LoVo (cell line): ENCODE data around the gene SBNO2.
"Not testable (repeated sequence)": the region's sequence is repeated elsewhere in the genome, so short reads cannot be mapped to it uniquely, and the experiment has no call there.

Experiments
- DNase-seq: peaks from one replicate; pipeline ENCODE4 v3.0.0-alpha.2; 2016; ENCODE audit warnings: low spot score

The SBNO2 gene

GRCh38 chr19:1134431-1134830 lies 39.6 kb downstream of the SBNO2 start:
- DNase-seq, result no peak

DNA sequence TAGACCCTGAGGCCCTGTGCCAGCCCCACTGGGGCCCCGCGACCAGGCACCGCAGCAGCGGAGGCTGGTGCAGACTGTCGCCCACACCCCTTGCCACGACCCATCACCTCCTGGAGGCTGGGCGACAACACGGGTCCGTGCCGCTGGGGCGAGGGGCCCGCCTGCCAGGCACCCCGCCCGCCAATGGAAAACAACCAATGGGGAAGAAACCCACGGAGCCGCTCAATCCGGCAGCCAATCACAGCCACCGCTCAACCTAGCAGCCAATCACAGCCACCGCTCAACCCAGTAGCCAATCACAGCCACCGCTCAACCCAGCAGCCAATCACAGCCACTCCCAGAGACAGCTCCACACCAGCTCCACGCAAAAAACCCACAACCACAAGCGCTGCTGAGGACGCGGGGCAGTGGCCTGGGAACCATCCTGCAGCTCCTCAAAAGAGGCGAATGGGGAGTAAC lies 40.6 kb downstream of the SBNO2 start:
- DNase-seq, result no peak

GRCh38 chr19:1132552-1133383 lies 41.3 kb downstream of the SBNO2 start:
- no peak for DNase-seq

DNA sequence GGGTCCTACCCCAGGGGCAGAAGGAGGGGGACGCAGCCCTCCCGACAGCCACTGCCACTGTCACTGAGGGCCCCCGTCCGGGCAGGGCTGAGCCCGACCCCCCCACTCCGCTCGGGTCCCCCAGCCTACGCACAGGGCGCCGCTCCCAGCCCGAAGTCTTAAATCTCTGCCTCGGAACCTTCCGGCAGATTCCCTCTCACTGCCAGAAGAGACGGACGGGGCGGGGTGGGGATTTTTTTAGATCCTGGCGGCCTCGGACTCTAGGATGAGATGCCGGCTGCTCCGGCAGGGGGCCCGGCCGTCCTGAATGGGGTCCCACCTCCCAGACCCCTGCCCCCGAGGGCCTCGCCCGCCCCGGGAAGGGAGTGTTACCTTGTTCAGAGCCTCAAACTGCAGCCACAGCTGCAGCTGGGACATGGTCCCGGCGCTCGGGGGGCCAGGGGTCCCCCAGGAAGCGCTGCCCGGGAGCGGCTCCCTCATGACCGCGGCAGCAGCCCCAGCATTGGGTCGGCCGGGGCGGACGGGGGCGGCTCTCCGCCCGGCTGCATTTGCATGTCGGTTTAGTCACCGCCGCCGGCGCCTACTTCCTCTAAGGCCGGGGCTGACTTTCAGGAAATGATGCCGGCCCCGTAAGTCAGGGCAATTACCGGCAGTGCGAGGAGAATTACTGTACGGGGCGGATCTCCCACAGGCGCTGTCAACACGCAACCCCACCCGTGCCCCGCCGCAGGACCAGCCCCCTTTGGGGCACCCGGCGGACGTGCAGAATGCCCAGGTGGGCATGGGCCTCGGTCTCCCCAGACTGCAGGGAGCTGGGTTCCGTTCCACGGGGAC lies 42.1 kb downstream of the SBNO2 start:
- peak; percentile 72 for DNase-seq

DNA sequence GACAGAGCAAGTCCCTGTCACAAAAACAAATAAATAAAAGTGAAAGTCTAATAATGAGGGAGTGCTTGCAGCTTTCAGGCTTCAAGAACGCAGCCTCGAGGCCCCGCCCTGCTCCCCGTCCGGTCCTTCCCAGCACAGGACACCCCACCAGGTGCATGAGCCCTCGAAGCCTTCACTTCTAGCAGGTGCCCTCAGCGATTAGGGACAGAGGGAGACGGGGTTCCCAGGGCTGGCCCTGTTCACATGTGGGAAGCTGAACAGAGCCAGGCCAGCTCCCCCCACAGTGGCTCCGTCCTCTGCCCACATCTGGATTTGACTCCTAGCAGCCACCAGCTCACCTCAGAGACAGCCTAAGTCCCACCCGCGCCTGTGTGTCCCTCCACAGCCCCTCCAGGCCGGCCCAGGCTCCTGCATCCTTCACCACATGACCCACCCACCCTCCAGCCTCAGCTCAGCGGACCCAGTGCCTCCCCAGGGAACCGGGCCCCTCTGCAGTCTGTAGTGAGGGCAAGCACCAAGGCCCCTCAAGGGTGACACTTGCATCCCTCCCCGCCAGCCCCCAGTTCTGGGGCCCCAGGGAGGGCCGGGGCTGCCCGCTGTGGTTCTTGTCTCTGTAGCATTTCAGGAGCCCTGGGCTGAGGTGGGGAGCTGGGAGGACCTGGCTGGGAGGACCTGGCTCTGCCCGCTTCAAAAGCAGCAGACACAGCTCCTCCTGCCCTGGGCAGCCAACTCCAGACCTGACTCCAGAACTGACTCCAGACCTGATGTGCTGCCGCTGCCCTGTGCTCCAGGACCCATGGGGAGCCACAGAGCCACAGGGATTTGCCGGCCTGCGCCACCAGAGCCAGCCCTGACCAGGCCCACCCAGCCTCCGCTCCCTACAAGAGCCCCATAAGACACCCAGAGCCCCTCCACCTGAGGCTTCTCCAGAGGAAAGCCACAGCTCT lies 43.0 kb downstream of the SBNO2 start:
- DNase-seq, result no peak

DNA sequence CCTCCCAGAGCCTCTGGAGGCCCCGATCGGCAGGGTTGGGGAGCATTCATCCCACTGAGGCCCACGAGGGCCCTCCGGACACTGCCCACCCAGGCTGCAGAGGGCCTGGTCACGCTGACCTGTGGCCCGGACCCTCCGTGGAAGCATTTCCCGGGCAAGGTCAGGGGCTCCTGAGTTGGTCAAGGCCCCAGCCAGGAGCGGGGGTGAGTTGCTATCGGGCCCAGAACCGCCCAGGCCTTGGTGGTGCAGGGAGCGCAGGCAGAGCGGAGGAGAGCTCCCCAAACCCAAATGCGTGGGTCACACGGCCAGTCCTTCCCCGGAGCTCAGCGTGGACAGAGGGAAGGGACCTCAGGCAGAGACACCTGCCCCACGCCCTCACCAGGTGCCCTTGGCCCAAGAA lies 44.5 kb downstream of the SBNO2 start:
- no peak for DNase-seq

- DNase-seq, result not testable (repeated sequence)
Measured at GRCh38 chr19:1129084-1129483, 45.0 kb downstream of the SBNO2 start.

GRCh38 chr19:1128106-1128505 lies 46.0 kb downstream of the SBNO2 start:
- DNase-seq, result no peak

DNA sequence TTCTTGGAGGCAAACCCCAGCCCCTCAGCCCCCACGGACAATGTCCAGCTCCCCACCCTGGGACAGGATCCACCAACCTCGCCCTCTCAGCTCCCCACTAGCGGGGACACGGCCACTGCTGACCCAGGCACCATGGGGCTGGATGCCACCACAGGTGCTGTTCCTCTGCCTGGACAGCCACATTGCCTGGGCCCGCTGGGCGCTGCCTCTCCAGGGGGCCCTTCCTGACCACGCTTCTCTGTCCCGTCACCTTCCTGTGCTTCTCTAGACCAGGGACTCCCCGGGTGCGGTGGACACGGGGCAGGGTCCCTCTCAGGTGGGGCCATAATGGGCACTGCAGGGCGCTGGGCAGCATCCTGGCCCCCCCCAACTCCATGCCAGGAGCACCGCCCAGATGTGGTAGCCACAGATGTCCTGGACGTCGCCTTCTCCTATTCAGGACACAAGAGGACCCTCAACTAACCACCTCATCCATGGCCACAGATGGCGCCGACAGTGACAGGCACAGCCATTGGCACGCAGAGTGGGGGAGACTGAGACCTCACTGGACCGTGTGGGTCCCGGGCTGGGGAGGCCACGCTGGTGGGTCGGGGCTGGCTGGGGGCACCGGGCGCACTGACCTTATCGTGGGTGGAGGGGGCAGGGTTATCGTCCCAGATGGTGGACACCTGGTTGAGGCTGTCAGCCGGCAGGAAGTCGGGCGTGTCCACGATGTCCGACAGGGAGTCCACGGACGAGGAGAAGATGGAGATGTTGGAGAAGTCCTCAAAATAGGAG lies 46.9 kb downstream of the SBNO2 start:
- no peak for DNase-seq

DNA sequence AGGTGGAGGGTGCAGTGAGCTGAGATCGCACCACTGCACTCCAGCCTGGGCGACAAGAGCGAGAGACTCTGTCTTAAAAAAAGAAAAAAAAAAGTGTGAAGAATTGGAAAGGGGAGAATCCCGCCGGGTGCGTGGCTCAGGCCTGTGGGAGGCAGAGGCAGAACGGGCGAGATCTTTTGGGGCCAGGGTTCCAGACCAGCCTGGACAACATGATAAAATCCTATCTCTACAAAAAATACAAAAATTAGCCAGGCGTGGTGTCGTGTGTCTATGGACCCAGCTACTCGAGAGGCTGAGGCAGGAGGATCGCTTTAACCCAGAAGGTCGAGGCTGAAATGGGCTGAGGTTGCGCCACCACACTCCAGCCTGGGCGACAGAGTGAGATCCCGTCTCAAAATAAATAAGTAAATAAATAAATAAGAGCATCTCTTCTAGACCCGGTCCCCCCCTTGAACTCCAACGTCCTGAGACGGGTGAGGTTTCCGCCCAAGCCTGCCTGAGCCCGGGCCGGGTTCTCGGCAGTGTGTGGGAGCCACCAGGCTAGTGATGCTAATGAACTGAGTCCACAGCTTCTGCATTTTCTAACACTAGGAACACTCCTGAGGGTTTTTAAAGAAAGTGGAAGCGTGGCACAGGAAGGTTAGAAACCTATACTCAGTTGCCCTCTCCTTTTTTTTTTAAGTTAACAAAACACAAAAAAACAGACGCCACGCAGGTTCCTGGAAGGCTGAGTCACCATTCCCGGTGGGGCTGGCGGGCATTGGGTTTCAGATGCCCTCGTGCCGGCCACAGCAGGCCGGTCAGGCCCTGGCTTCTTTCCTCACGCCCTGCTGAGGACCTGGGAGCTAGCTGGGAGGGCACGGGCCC lies 48.2 kb downstream of the SBNO2 start:
- DNase-seq, result no peak

DNA sequence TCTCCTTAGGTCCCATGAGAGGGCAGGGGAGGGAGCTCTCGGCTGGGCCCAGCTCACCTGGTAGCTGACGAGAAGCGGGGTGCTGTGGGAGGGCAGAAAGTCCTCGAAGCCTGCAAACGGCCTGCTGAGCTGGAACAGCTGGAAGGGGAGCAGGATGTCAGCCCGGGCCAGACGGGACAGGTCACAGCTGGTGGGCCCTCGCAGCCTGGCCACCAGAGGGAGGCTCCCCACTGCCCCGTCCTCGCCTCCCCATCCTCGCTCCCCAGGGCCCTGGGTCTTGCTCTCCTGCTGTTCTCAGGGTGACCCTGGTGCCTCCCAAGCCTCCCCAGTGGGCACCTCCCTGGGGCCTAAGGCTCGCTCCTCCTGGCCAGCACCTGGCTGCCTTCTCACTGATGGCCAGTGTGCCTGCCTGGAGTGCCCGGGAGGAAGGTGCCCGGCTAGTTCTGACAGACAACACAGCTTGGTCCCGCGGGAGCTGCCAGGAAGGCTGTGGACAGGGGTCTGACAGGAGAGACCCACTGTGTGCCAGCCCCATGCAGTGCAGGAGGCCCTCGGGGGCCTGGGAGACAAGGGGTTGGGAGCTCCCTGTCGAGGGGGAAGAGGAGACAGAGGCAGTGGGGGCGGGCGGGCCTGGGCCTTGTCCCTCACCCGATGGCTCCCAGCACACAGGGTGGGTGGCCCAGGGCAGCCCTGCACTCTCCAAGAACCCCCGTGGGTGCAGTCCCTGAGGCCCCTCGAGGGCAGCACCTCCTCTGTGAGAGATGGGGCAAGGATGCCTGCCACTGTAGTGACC lies 50.0 kb downstream of the SBNO2 start:
- no peak for DNase-seq

DNA sequence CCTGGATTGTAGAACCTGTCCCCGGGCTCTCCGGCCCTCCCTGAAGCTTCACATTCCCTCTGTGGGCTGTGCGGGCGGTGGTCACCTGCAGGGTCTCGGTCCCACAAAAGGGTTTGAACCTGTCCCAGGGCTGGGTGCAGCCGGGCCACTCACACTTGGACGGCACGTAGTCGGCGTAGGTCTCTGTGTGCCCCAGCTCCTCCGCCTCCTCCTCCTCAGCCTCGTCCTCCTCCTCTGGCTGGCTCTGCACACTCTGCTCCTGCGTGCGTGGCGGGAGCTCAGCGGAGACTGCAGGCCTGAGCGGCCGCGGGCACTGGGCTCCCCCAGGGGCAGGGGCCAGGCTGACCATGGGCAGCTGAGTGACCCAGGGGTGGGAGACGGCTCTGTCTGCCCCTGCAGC lies 50.7 kb downstream of the SBNO2 start:
- DNase-seq, result no peak

DNA sequence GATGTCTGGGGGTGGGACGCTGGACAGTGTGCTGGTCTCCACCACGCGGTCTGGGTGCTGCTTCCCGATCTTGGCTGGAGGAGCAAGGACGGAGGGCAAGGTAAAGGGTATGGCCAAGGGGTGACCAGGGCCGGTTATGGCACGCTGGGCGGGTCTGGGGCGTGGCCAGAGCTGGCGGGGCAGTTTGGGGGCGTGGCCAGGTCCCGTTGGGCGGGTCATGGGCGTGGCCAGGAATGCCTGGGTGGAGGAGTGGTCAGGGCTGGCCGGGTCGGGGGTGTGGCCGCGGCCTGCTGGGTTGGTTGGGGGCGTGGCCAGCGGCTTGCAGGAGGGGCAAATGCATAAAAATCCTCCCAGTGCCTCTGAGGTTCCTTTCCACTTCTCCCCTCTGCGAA lies 51.1 kb downstream of the SBNO2 start:
- peak; percentile 27 for DNase-seq

DNA sequence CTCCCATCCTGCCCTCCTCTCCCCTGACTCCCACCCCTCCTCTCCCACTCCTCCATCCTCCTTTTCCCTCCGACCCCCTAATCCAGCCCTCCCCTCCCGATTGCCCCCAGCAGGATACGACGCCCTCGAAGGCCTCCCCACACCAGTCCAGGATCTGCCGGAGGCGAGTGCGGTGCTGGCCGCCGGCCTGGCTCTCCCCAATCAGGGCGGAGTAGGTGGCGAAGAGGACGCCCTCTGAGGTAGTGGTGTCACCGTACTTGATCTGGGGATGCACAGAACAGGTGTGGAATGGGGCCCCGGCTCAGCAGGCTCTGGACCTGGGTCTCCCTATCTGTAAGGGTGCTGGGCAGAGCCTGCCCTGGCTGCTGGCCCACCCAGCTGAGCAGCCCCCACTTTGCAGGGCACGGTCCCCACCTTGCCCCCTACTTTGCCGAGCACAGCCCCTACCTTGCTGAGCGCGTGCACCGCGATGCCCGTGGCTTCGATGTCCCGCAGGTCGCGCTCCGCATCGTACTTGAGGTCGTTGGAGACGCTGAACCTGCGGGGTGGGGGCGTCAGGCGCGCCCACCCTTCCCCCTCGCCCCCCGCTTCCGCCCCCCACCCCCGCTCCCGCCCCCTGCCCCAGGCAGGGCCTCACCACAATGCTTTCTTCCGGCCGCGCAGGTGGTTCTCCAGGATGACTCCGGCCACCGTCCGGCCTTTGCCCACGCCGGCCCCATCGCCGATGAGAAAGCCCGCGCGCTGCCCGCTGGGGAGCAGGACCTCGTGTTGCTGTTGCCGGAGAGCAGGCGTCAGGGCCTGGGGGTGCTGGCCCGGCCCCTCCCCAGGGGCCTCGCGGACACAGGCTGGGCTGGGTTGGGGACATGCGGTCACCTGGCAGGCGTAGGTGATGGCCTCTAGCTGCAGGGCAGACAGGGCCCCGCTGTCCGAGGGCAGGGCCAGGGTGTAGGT lies 51.8 kb downstream of the SBNO2 start:
- no peak for DNase-seq

DNA sequence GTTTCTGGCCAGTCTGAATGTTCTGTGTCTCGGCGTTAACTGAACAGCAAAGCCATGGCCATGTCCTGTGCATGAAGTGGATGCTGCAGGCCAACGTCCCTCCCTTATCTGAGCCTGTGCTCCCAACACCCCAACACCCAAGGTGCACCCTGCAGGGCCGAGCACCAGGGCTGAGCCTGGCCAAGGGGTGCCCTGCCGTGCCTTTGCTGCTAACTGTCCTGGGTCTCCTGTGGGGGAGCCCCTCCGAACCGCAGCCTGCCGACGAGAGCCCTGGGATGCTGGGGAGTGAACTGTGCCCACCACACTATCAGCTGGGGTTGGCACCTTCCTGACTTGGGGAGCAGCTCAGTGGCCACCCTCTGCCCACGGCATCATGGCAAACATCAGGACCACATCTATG lies 52.7 kb downstream of the SBNO2 start:
- no peak for DNase-seq

- no peak for DNase-seq
Measured at GRCh38 chr19:1119475-1120217, 54.4 kb downstream of the SBNO2 start.

DNA sequence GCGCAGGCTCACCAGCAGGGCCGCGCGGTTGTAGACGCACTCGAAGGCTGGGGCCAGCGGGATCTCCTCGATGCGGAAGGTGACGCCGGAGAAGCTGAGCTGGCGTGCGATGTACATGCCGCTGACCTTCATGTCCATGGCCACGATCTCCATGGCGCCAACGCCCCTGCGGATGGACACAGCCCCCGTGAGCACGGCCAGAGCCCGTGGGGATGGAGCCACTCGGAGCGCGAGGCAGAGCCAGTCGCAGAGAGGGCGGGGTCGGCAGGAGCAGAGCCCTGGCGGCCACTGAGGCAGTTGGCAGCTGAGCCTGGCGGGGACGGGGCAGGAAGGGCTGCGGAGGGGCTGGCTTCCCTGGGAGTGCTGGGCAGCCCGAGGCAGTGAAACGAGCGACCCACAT lies 55.1 kb downstream of the SBNO2 start:
- DNase-seq, result no peak

DNA sequence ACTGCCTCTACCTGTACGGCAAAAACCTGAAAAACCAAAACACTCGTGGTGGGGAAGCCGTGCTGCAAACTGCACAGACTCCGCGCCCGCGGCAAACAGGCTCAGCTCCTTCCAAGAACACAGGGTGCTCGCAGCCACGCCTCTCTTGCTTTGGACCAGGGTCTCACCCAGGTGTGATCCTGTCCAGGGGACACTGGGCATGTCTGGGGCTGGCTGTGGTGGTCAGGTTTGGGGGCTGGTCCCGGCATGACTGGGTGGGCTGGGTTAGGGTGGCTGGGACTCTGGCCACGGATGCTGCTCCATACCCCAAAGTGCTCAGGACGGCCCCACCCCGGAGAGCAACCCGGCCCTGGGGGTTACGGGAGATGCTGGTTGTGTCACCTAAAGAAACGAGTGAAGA lies 56.4 kb downstream of the SBNO2 start:
- DNase-seq, result no peak
